ENCODE results near the gene RHEB.

GRCh38 chr7:151469281-151469680 is 50.4 kb downstream of the RHEB start:
- TF ChIP-seq CTCF (IDR thresholded peaks at IDR 0.05; ENCODE audit: low read depth, low read length) (no peak), POLR2A (IDR thresholded peaks at IDR 0.05; ENCODE audit: extremely low read depth, insufficient read length) (no peak), MAX (IDR thresholded peaks at IDR 0.05; ENCODE audit: low read depth, low read length) (no peak), MYC (IDR thresholded peaks at IDR 0.05; ENCODE audit: low read depth, low read length) (no peak)

Data from NB4 (cell line).